ENCODE measurements around the gene GOLGA6L10. TPM values are rescaled to one million over a fixed set of nuclear protein-coding genes. Genes with fewer than 3 reads are reported as not detected.
"Not testable (repeated sequence)": the region's sequence is repeated elsewhere in the genome, so short reads cannot be mapped to it uniquely, and the experiment has no call there.

GOLGA6L10 gene, protein sequence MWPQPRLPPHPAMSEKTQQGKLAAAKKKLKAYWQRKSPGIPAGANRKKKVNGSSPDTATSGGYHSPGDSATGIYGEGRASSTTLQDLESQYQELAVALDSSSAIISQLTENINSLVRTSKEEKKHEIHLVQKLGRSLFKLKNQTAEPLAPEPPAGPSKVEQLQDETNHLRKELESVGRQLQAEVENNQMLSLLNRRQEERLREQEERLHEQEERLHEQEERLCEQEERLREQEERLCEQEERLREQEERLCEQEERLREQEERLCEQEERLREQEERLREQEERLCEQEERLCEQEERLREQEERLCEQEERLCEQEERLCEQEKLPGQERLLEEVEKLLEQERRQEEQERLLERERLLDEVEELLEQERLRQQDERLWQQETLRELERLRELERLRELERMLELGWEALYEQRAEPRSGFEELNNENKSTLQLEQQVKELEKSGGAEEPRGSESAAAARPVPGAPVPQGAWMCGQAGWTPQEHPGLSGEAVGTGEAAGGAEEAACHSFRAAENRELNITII
- total RNA-seq = 0.73 and 1.3 TPM in 2 replicates

- DNase-seq (ENCODE audit: extremely low read depth, low read depth, low spot score) = not testable (repeated sequence)
Measured at GRCh38 chr15:82349375-82349774, at the start of gene GOLGA6L10. Gene GOLGA6L10, minus strand, starts transcription at chr15:82349475. Its CDS starts 100 bp downstream, at chr15:82349375.

GRCh38 chr15:82398785-82399184 is 49.5 kb upstream of the GOLGA6L10 start:
- no peak for DNase-seq (ENCODE audit: extremely low read depth, low read depth, low spot score)

DNA sequence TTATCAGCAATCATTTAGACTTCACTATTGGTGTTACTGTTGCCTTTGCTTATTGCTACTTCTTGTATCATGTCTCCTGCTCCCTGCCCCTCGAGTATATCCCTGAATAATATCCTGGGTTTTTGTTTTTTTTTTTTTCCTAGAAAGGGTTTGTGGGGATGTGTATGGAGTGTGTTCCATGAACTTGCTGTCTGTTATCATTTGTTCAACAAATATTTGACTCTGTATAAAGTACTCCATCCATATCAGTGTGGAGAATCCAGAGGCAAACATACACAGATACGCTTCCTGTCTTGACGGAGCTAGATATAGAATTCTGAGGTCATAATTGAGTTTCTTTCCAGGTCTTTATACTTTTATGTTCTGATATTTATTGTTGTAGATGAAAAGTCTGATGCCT is 48.5 kb upstream of the GOLGA6L10 start:
- no peak for DNase-seq (ENCODE audit: extremely low read depth, low read depth, low spot score)

GRCh38 chr15:82395788-82396187 is 46.5 kb upstream of the GOLGA6L10 start:
- not testable (repeated sequence) for DNase-seq (ENCODE audit: extremely low read depth, low read depth, low spot score)

GRCh38 chr15:82393671-82394070 is 44.4 kb upstream of the GOLGA6L10 start:
- DNase-seq (ENCODE audit: extremely low read depth, low read depth, low spot score) = no peak

DNA sequence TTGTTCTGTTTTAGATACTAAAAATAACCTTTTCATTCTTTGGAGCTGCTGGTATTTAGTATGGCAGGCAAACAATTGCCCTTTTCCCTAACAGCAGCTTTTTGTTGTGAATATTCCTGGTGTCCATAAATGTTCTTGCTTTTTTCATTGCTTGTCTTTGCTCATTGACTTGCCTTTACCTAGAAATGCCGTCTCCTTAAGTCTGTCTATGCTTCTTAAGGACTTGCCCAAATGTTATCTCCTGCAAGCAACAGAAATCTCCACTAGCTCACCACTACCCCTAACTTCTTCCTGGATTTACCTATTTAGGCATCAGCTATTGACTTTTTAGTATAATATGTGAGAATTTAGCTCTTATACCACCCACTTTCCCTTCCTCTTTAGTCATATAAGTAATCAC is 42.8 kb upstream of the GOLGA6L10 start:
- DNase-seq (ENCODE audit: extremely low read depth, low read depth, low spot score) = not testable (repeated sequence)

DNA sequence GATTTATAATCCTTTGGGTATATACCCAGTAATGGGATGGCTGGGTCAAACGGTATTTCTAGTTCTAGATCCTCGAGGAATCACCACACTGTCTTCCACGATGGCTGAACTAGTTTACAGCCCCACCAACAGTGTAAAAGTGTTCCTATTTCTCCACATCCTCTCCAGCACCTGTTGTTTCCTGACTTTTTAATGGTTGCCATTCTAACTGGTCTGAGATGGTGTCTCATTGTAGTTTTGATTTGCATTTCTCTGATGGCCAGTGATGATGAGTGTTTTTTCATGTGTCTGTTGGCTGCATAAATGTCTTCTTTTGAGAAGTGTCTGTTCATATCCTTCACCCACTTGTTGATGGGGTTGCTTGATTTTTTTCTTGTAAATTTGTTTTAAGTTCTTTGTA is 40.9 kb upstream of the GOLGA6L10 start:
- DNase-seq (ENCODE audit: extremely low read depth, low read depth, low spot score) = not testable (repeated sequence)

- not testable (repeated sequence) for DNase-seq (ENCODE audit: extremely low read depth, low read depth, low spot score)
Measured at GRCh38 chr15:82387209-82387608, 37.9 kb upstream of the GOLGA6L10 start.

DNA sequence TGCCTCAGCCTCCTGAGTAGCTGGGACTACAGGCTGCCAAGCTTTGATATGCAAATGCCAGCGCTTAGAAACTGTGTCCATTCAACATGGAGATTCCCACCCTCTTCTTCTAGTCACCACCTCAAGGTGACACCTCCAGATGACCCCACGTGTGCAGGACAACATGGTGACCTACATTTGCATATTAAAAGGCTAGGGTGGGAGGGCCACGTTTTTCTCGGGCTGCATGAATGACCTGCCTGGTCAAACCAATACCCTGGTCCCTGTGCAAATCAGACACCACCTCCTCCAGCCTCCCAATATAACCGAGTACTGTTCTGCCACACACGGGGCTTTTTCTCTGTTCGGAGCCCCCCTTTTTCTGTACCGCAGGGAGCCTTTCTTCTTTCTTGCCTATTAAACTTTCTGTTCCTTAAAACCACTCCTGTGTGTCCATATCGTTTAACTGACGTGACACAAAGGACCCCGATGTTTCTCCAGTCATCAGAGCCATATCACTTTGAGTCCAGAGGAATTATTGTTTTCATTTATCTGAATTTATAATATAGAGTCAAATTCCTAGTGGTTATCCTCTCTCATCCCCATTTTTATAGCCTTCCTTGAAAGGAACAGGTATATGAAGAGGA is 32.2 kb upstream of the GOLGA6L10 start:
- DNase-seq (ENCODE audit: extremely low read depth, low read depth, low spot score) = not testable (repeated sequence)

- DNase-seq (ENCODE audit: extremely low read depth, low read depth, low spot score) = not testable (repeated sequence)
Measured at GRCh38 chr15:82379552-82379951, 30.3 kb upstream of the GOLGA6L10 start.

- DNase-seq (ENCODE audit: extremely low read depth, low read depth, low spot score) = not testable (repeated sequence)
Measured at GRCh38 chr15:82373661-82374060, 24.4 kb upstream of the GOLGA6L10 start.

GRCh38 chr15:82371656-82372055 is 22.4 kb upstream of the GOLGA6L10 start:
- no peak for DNase-seq (ENCODE audit: extremely low read depth, low read depth, low spot score)

GRCh38 chr15:82367790-82368189 is 18.5 kb upstream of the GOLGA6L10 start:
- not testable (repeated sequence) for DNase-seq (ENCODE audit: extremely low read depth, low read depth, low spot score)

GRCh38 chr15:82365692-82366323 is 16.5 kb upstream of the GOLGA6L10 start:
- DNase-seq (ENCODE audit: extremely low read depth, low read depth, low spot score) = not testable (repeated sequence)

- DNase-seq (ENCODE audit: extremely low read depth, low read depth, low spot score) = not testable (repeated sequence)
Measured at GRCh38 chr15:82364548-82364947, 15.3 kb upstream of the GOLGA6L10 start.

DNA sequence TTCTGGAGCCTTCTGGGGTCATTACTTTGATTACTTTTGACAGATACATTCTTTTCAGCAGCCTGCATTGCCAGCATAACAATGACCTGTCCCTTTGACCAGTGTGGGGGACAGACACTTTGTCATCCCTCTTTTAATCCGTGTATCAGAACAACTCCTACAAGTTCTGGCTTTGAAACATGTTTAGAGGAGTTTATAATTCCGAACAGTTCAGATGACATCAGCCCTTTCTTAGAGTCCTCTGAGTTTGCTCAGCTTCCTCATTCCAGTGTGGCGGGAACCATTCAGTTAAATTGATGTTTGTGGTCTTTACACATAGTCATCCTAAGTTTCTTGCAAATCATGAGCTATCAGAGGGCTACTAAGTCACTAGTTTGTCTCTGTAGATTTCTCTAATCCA is 13.5 kb upstream of the GOLGA6L10 start:
- not testable (repeated sequence) for DNase-seq (ENCODE audit: extremely low read depth, low read depth, low spot score)

DNA sequence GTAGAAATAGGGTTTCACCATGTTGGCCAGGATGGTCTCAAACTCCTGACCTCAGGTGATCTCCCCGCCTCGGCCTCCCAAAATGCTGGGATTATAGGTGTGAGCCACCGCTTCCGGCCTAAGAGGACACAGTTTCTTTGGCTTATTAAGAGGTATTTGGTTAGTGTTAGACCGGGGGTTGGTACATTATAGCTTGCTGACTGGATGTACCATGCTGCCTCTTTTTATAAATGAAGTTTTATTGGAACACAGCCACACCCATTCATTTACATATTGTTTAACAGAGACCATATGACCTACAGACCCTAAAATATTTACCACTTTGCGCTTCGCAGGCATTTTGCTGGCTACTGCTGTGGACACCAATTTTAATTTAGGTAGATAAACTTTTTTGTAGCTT is 11.3 kb upstream of the GOLGA6L10 start:
- not testable (repeated sequence) for DNase-seq (ENCODE audit: extremely low read depth, low read depth, low spot score)

DNA sequence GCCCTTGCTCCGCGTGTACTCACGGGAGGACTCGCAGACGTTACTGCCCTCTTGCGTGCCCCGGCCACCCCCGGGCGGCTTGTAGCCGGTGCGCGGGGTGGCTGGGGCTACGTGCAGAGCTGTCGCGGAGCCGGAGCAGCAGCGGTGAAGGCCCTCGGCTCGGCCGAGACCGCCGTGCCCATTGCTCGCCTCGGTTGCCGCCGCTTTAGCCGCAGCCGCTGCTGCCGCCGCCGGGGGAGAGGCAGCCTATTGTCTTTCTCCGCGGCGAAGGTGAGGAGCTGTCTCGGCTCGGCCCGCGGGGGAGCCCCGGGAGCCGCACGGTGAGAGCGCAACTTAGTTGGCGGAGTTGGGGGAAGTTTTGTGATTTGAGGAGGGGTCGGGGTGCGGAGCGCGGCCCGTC is 5.8 kb upstream of the GOLGA6L10 start:
- DNase-seq (ENCODE audit: extremely low read depth, low read depth, low spot score) = not testable (repeated sequence)

DNA sequence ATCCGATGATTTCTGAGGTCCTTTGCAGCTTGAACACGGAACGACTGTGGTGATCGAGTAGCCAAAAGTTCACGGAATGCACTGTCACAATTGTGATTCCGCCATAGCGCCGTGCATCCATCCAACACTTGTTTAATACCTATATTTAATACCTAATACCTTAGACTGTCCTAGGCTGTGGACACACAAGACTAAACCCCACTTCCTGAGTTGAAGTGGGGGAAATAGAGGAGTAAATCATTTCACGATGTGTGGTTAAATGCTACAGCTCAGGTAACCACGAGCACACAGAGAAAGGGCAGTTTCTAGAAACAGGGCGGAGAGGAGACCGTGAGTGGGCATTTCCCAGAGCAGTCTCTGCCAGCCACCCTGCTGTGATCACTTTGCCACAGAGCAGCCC is 5.3 kb upstream of the GOLGA6L10 start:
- not testable (repeated sequence) for DNase-seq (ENCODE audit: extremely low read depth, low read depth, low spot score)

DNA sequence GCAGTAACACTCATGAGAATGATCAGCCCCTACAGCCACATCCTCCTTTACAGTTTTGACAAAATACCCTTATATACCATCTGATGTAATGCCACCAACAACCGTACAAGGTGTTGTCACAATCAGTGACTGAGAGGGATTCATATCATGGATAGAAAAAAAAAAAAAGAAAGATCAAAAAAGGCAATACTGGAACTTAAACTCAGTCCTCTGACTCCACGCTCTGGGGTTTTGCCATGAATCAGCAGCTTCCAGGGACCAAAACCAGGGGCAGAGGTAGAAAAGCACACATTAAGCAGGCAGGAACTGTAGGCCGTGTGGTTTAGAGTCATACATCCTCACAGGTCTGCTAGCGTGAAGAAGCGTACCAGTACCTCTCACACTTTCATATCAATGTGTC is 1.6 kb downstream of the GOLGA6L10 start:
- DNase-seq (ENCODE audit: extremely low read depth, low read depth, low spot score) = not testable (repeated sequence)

DNA sequence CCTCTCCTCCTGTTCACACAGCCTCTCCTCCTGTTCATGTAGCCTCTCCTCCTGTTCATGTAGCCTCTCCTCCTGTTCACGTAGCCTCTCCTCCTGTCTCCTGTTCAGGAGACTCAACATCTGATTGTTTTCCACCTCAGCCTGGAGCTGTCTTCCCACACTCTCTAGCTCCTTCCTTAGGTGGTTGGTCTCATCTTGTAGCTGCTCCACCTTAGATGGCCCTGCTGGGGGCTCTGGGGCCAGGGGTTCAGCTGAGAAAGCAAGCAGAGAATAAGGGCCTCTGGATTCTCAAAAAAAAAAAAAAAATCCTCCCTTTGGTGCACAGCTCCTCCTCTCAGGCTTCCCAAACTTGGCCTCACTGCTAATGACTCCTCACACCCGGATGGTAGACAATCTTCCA is 4.1 kb downstream of the GOLGA6L10 start:
- DNase-seq (ENCODE audit: extremely low read depth, low read depth, low spot score) = not testable (repeated sequence)

All from glomerular endothelial cell (primary cell).